GM23248 (cell line): ENCODE results near the gene GREM1.

Experiments used
- EZH2 ChIP-seq: fragments of 200-600 bp; sonication (generic); IDR thresholded peaks from 2 replicates; pipeline ENCODE4 v1.6.1; 2018; ENCODE audit warnings: antibody characterized with exemption, mild to moderate bottlenecking; ENCODE audit not compliant: insufficient read depth, poor library complexity, severe bottlenecking
- EZH2phosphoT487 ChIP-seq: fragments of 200-600 bp; sonication (generic); IDR thresholded peaks from 2 replicates; pipeline ENCODE4 v1.6.1; 2018; ENCODE audit warnings: antibody characterized with exemption, moderate library complexity, mild to moderate bottlenecking, low read depth; ENCODE audit not compliant: insufficient read depth

DNA sequence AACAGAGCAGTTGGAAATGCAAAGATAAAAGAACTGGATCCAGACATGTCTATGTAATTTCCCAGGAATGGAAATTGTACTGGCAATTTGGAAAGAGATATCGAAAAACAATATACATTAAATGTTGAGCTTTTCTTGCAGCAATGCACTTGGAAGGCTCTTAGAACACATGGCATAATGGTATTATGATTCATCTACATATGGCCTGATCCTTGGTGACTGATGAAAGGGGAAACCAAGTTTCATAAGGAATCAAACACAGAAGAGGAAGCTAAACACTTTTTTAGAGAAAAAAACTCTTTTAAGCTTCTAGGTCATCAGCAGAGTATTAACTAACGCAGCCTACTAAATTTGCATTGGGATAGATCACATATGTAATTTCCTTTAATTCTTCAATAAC, 12.4 kb upstream of the GREM1 start:
- TF ChIP-seq EZH2 (no peak), EZH2phosphoT487 (no peak)
